HUES64 (cell line): ENCODE data around the gene DUOXA1.
"Not testable (repeated sequence)": the region's sequence is repeated elsewhere in the genome, so short reads cannot be mapped to it uniquely, and the experiment has no call there.

ENCODE experiments used
- H3K27ac ChIP-seq: 2 replicates; pipeline ENCODE4 v1.7.0; 2013; ENCODE audit warnings: low read depth, low read length, inconsistent platforms
- H3K27me3 ChIP-seq: 2 replicates; pipeline ENCODE4 v1.6.1; 2013; ENCODE audit warnings: mild to moderate bottlenecking, low read length; ENCODE audit not compliant: insufficient read depth
- H3K36me3 ChIP-seq: 2 replicates; pipeline ENCODE4 v1.6.1; 2013; ENCODE audit warnings: mild to moderate bottlenecking, low read length; ENCODE audit not compliant: insufficient read depth
- H3K4me1 ChIP-seq: 2 replicates; pipeline ENCODE4 v1.6.1; 2013; ENCODE audit warnings: mild to moderate bottlenecking, low read length, moderate library complexity; ENCODE audit not compliant: insufficient read depth
- H3K4me3 ChIP-seq: 2 replicates; pipeline ENCODE4 v1.5.1; 2013; ENCODE audit warnings: mild to moderate bottlenecking, low read length, moderate library complexity
- H3K9ac ChIP-seq: 2 replicates; pipeline ENCODE4 v1.6.1; 2013; ENCODE audit warnings: mild to moderate bottlenecking, low read depth, low read length
- H3K9me3 ChIP-seq: 2 replicates; pipeline ENCODE4 v1.6.1; 2013; ENCODE audit warnings: low read depth, low read length; ENCODE audit not compliant: insufficient read depth
- WGBS: fragments of 150-250, 120-280 bp; methylation state at CpG from one replicate; pipeline ENCODE4 v1.1.7; 2013; ENCODE audit warnings: missing lambda C conversion rate; 5-methylcytosine and 5-hydroxymethylcytosine counted together

The DUOXA1 gene

DNA sequence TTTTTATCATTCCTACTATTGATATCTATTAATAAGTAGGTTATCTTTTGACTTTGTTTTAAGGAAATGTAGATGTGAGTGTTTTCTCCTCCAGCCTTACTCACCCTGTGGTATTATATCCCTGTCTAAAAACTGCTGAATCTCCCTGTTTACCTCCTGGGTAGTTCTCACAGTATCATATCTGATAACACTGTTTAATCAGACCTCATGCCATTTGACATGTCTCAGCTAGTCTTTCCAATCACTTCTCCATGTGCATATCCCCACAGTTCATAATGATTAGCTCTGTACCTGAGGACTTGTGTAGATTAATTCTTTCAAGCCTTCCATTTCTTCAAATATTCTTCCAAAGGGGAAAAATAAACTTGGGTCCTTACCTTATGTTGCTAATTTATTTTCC, 46.5 kb downstream of the DUOXA1 start:
- Histone ChIP-seq H3K9ac (no peak overlapping the region), H3K4me1 (no peaks in the 10 kb centered on the region), H3K27ac (no peak overlapping the region), H3K9me3 (no peaks in the 10 kb centered on the region), H3K27me3 (no peaks in the 10 kb centered on the region), H3K4me3 (no peak overlapping the region), H3K36me3 (no peaks in the 10 kb centered on the region)

DNA sequence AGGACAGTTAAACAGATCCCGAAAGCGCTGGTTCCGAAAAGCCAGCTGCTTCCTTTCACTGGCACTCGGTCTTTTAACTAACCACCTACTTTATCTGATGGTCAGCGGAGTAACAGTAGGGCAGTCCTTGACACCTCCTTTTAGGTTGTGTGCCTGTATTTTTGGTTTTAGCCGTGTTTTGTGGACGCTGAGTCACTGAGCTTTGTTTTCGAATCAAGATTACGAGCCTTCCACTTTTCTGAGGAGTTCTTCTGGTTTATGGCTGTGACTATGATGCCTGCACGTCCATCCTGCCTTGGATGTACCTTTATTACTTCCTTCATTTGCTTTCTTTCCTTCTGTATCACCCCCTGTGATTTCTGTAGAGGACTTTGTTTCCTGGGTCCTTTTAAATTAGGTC, 47.3 kb downstream of the DUOXA1 start:
- H3K4me1 ChIP-seq, H3K4me3 ChIP-seq, H3K27ac ChIP-seq, H3K9me3 ChIP-seq, H3K9ac ChIP-seq, H3K36me3 ChIP-seq, H3K27me3 ChIP-seq: not testable (repeated sequence)
- 88% methylated on average over 4 of the region's 10 CpGs for WGBS

DNA sequence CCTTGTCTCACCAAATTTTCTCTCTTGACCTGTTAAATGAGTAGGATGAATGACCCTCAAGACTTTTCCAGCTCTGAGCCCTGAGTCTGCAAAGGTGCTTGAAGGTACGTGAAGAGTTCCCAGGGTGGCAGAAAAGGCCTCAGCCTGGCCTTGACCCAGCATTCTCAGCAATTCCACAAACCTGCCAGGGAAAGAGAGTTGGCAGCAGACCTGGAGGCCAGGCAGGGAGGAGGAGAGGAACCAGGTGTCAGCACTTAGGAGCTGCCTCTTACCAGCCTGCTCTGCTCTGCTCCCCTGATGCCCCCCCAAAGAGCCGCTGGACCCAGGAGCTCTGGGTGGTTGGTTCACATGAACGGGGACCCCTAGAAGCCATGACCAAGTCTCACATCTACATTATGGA, 49.1 kb downstream of the DUOXA1 start:
- not testable (repeated sequence) for H3K9me3 ChIP-seq, H3K27me3 ChIP-seq, H3K9ac ChIP-seq, H3K27ac ChIP-seq, H3K4me3 ChIP-seq, H3K36me3 ChIP-seq, H3K4me1 ChIP-seq
- WGBS: 96% methylated on average over 2 of the region's 3 CpGs

DNA sequence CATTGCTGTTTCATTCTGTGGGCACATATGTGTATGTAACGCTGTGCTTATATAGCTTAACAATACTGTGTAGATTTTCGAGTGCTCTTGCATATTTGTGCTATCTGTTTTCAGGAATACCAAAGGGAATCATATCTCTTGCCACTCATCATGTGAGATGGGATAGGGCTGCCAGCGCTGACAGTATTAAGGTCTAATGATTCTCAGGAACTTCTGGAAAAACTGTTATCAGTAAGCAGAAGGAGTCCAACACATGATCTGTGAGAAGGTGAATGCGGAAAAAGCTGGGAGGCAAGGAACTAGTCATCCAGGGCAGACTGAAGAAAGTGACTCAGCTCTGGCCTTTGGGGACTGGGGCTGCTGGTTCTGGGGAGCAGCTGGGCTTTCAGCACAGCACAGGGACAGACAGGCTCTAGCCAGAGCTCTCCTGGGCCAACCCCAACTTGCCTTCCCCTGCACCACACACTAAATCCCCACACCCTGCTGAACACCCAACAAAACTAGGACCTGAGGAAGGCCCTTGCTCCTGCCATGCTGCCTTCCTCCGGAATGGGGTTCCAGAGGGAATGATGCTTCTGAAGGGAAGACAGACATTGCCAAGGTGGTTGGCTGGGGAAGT, 49.9 kb downstream of the DUOXA1 start:
- not testable (repeated sequence) for H3K27ac ChIP-seq, H3K4me1 ChIP-seq
- WGBS: 87% methylated on average over 2 of the region's 5 CpGs

DNA sequence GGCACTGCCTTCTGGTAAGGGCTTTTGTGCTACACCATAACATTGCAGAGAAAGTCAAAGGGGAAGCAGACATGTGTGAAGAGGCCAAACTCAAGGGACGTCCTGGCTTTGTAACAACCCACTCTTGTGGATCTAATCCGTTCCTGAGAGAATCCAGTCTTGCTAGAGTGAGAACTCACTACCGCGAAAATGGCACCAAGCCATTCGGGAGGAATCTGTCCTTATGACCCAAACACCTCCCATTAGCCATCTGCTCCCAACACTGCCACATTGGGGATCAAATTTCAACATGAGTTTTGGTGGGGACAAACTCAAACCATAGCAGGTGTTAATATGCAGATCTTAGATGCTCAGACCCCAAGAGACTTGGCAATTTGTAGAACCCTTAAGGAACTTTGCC, 50.5 kb downstream of the DUOXA1 start:
- H3K27ac ChIP-seq, H3K27me3 ChIP-seq, H3K36me3 ChIP-seq, H3K4me1 ChIP-seq, H3K4me3 ChIP-seq, H3K9me3 ChIP-seq, H3K9ac ChIP-seq: not testable (repeated sequence)
- WGBS: 83% methylated on average over 5 of the region's 5 CpGs

More for the DNA sequence above, 49.9 kb downstream of the DUOXA1 start:
- H3K4me3 ChIP-seq, H3K9ac ChIP-seq, H3K36me3 ChIP-seq, H3K27me3 ChIP-seq, H3K9me3 ChIP-seq: not testable (repeated sequence)

DNA sequence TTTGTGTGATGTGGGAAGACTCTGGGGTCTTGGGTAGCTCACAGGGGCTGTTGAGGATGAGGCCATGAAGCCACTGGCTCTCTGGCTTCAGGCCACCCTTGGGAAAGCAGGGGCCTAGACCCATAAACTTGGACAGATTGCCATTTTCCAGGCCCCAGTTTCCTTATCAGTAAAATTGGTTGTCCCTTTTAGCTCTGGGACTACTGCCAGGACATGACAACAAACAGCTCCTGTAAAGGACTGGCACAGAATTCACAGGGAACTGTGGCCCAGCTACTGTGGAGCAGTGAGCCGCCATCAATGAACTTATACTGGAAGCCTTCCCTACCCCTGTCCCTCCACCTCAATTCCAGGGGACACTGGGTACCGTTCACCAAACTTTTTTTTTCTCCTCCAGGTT, 52.3 kb downstream of the DUOXA1 start:
- WGBS: 77% methylated on average over 1 of the region's 2 CpGs
- not testable (repeated sequence) for H3K4me1 ChIP-seq, H3K27ac ChIP-seq, H3K36me3 ChIP-seq, H3K9me3 ChIP-seq, H3K9ac ChIP-seq, H3K4me3 ChIP-seq, H3K27me3 ChIP-seq

DNA sequence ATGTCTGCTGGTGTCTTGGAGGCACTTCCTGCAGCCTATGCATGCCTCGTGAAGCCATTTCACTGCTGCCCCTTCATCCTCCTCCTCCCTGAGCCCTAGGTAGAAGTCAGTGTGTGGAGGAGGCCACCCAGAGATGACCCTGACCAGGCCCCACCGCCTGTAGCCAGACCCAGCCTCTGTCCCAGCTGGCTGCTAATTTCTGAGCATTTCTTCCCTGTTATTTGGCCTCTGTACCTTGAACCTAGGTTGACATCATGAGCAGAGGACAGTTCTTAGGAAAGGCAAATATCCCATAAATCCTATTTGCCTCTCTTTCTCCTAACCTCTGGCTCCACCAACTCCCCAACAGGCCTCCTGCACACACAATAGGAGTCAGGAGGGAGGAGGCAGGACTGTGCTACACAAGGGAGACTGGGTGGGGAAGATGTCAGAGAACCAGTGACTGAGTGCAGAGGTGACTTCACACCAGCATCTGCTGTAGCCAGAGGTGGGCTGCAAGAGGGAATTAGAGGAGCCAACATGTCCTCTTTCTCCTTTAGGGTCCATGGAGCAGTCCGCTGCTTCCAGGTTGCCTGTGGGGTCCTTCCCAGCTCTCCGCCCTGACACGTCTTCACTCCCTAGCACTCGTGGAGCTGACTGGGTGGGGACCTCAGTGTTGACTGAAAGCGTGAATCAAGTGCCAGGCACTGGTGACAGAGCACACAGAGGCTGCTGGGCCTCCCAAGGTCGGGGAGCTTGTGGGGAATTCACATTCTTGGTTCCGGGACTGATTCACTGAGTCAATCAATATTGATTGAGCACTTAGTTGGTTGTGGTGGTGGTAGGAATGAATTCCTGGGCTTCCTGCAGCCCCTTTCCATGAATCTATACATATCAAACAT, 54.0 kb downstream of the DUOXA1 start:
- H3K4me3 ChIP-seq, H3K27ac ChIP-seq, H3K27me3 ChIP-seq, H3K36me3 ChIP-seq, H3K9ac ChIP-seq, H3K9me3 ChIP-seq, H3K4me1 ChIP-seq: not testable (repeated sequence)
- 67% methylated on average over 1 of the region's 9 CpGs for WGBS

DNA sequence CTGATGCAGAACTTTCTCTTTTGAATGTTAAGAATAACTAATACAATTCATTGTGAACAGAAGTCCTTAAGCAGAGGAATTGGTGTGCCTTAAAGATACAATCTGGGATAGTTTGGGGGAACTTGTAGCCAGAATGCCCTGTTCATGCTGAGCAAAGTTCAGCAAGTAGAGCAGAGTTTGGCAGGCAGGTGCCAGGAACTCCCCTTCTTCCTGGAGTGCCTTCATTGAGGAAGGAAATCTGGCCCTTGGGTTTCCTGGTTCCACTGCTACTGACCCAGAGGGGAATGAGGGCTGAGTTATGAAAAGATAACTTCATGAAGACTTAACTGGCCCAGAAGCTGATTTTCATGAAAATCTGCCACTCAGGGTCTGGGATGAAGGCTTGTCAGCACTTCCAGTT, 56.1 kb downstream of the DUOXA1 start:
- H3K27ac ChIP-seq, H3K9me3 ChIP-seq, H3K4me1 ChIP-seq, H3K27me3 ChIP-seq, H3K9ac ChIP-seq, H3K4me3 ChIP-seq: not testable (repeated sequence)
- peaks cover 12% of the 10 kb centered on the region for H3K36me3 ChIP-seq

DNA sequence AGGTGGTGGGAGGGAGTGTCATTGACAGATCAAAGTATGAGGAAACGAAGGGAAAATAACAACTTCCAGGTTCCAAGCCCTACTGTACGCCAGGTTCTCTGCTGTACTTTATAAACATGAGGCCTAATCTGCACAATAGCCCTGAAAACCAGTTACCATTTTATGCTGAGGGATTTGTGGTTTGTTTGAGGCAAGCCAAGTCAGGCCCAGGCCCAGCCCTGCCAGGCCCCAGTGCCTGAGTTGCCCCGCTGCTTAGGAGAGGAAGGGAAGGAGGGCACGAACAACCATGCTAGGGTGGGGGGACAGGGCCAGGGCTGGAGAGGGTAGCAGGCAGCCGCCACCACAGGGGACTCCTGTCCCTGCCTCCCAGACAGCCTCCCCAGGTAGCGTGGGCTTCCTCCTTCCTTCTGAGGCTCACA, 59.7 kb downstream of the DUOXA1 start:
- not testable (repeated sequence) for H3K4me1 ChIP-seq, H3K27me3 ChIP-seq, H3K27ac ChIP-seq, H3K4me3 ChIP-seq, H3K9ac ChIP-seq, H3K9me3 ChIP-seq
- WGBS: 100% methylated on average over 2 of the region's 6 CpGs
- peaks cover 24% of the 10 kb centered on the region for H3K36me3 ChIP-seq
